ENCODE data around the gene PIWIL4.

The PIWIL4 gene

GRCh38 chr11:94588366-94588942, 21.3 kb downstream of the PIWIL4 start:
- in situ Hi-C loops (cut with MboI; ENCODE audit: low pct_unique_long_range_greater_than_20kb, low sequenced_read_pairs, unreplicated experiment) = no loop called here
- DNase-seq (ENCODE audit: low spot score) = no peak
- TF ChIP-seq, protein P1, sequence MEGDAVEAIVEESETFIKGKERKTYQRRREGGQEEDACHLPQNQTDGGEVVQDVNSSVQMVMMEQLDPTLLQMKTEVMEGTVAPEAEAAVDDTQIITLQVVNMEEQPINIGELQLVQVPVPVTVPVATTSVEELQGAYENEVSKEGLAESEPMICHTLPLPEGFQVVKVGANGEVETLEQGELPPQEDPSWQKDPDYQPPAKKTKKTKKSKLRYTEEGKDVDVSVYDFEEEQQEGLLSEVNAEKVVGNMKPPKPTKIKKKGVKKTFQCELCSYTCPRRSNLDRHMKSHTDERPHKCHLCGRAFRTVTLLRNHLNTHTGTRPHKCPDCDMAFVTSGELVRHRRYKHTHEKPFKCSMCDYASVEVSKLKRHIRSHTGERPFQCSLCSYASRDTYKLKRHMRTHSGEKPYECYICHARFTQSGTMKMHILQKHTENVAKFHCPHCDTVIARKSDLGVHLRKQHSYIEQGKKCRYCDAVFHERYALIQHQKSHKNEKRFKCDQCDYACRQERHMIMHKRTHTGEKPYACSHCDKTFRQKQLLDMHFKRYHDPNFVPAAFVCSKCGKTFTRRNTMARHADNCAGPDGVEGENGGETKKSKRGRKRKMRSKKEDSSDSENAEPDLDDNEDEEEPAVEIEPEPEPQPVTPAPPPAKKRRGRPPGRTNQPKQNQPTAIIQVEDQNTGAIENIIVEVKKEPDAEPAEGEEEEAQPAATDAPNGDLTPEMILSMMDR (IDR thresholded peaks at IDR 0.05; ENCODE audit: extremely low read depth, insufficient read depth, missing control alignments) = no peak

- in situ Hi-C loops (cut with MboI; ENCODE audit: low pct_unique_long_range_greater_than_20kb, low sequenced_read_pairs, unreplicated experiment) = no loop called here
- TF ChIP-seq, protein P1 (IDR thresholded peaks at IDR 0.05; ENCODE audit: extremely low read depth, insufficient read depth, missing control alignments) = no peak
- no peak for DNase-seq (ENCODE audit: low spot score)
These were observed 23.3 kb downstream of the PIWIL4 start for GRCh38 chr11:94590352-94591041.

GRCh38 chr11:94593030-94593429, 25.9 kb downstream of the PIWIL4 start:
- in situ Hi-C loops (cut with MboI; ENCODE audit: low pct_unique_long_range_greater_than_20kb, low sequenced_read_pairs, unreplicated experiment) = no loop called here
- TF ChIP-seq, protein P1 (IDR thresholded peaks at IDR 0.05; ENCODE audit: extremely low read depth, insufficient read depth, missing control alignments) = no peak
- DNase-seq (ENCODE audit: low spot score) = peak; percentile 33

- in situ Hi-C loops (cut with MboI; ENCODE audit: low pct_unique_long_range_greater_than_20kb, low sequenced_read_pairs, unreplicated experiment) = loop anchor here (5.0 kb wide), 1 partner anchor 78 kb away; no protein-coding TSS in a partner anchor
- DNase-seq (ENCODE audit: low spot score) = no peak
These were observed 27.9 kb downstream of the PIWIL4 start for GRCh38 chr11:94595076-94595475.

DNA sequence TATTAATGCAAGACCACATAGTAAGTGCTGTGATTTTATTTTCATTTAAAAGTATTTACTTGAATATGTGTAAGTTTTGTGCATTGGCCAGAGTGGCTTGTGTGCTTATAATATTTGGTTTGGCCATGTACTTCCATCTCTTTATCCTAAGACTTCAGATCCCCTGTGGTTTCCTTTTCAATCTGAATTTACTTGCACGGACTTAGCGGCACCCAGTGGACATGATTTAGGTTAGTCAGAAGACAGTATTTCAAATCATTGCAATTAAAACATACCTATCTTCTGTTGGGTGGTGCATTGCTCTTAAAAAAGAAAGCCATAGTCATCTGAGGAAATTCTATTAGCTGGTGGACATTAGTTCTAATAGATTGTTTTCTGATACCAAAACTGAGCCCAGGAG, 30.7 kb downstream of the PIWIL4 start:
- no peak for DNase-seq (ENCODE audit: low spot score)
- TF ChIP-seq, protein P1 (IDR thresholded peaks at IDR 0.05; ENCODE audit: extremely low read depth, insufficient read depth, missing control alignments) = peak; percentile 61
- in situ Hi-C loops (cut with MboI; ENCODE audit: low pct_unique_long_range_greater_than_20kb, low sequenced_read_pairs, unreplicated experiment) = loop anchor here (5.0 kb wide), 1 partner anchor 81 kb away; no protein-coding TSS in a partner anchor

More at GRCh38 chr11:94595076-94595475, 27.9 kb downstream of the PIWIL4 start:
- TF ChIP-seq, protein P1 (IDR thresholded peaks at IDR 0.05; ENCODE audit: extremely low read depth, insufficient read depth, missing control alignments) = no peak

DNA sequence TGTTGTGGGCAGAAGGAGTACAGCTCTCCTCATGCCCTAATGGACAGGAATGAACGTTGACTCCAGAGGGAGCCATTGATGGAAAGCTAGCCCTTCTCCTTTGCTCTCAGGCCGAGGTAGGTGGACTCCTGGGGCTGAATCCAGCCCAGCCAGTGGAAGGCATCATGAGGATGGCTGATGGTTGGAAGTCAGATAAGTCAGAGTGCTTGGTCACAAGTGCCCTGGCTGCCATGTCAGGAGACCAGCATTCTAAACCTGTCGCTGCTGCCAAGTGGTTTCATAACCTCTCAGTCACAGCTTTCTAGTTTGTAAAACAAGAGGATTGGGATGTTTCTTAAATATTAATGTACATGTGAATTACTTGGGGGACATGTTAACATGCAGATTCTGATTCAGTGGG, 32.3 kb downstream of the PIWIL4 start:
- TF ChIP-seq, protein P1 (IDR thresholded peaks at IDR 0.05; ENCODE audit: extremely low read depth, insufficient read depth, missing control alignments) = no peak
- DNase-seq (ENCODE audit: low spot score) = no peak
- in situ Hi-C loops (cut with MboI; ENCODE audit: low pct_unique_long_range_greater_than_20kb, low sequenced_read_pairs, unreplicated experiment) = loop anchor here (5.0 kb wide), 1 partner anchor 82 kb away; no protein-coding TSS in a partner anchor

Measured in GM13977 (cell line).